GM12874 (cell line): Measurements from ENCODE around the gene LPP.

Experiments
- TF ChIP-seq, protein P1 (sequence below): IDR thresholded peaks from 2 replicates; pipeline ENCODE4 v1.5.1; 2011; ENCODE audit warnings: low read depth, mild to moderate bottlenecking, control low read depth, low read length, moderate library complexity; ENCODE audit not compliant: insufficient read depth

The LPP gene

GRCh38 chr3:188348435-188349244, 194.7 kb downstream of the LPP start:
- TF ChIP-seq, protein P1, sequence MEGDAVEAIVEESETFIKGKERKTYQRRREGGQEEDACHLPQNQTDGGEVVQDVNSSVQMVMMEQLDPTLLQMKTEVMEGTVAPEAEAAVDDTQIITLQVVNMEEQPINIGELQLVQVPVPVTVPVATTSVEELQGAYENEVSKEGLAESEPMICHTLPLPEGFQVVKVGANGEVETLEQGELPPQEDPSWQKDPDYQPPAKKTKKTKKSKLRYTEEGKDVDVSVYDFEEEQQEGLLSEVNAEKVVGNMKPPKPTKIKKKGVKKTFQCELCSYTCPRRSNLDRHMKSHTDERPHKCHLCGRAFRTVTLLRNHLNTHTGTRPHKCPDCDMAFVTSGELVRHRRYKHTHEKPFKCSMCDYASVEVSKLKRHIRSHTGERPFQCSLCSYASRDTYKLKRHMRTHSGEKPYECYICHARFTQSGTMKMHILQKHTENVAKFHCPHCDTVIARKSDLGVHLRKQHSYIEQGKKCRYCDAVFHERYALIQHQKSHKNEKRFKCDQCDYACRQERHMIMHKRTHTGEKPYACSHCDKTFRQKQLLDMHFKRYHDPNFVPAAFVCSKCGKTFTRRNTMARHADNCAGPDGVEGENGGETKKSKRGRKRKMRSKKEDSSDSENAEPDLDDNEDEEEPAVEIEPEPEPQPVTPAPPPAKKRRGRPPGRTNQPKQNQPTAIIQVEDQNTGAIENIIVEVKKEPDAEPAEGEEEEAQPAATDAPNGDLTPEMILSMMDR: no peak

DNA sequence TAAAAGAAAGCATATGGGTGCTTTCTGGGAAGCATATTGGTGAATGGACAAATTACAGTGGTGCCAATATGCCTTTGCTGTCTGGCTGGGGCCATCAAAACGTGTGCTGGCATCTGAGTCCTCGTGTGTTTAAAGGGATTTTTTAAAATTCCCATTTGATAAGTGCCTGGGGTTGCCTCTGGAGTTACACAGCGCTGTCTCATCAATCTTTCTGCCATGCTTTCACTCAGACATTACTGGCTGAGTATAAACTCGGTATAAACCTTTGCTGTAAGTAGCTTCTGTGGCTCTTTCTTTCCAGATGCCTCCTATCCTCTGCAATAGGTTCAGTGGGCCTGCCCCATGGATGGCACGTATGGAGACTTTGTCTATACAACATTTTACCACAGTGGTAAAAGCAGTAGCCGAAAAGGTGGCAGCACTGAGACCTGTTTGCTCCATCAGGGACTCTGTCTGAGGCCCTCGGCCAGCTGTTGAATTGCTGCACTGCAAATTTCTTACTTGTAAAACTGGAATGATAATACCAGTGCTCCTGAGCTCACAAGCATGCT, 195.5 kb downstream of the LPP start:
- TF ChIP-seq, protein P1: no peak

DNA sequence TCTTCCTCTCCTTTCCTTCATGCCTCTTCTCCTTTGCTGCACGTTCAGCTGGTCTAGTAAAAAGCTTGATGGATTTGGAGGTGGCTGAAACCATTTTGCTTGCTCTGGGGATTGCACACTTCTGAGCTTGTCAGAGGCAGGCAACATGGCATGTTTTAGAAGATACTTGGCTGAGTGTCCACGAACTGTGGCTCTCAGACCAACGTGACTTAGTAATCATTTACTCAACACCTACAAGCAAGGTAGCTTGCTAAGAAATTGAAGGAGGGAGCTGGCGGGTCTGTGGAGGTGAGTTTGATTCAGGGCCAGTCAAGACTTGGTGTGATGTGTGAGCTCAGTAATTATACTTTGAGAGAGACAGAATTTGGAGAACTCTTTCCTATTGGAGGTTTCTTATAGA, 196.0 kb downstream of the LPP start:
- TF ChIP-seq, protein P1: no peak

- TF ChIP-seq, protein P1: no peak
Observed at GRCh38 chr3:188350961-188351360, 197.0 kb downstream of the LPP start.

GRCh38 chr3:188351648-188352047, 197.7 kb downstream of the LPP start:
- TF ChIP-seq, protein P1: no peak

DNA sequence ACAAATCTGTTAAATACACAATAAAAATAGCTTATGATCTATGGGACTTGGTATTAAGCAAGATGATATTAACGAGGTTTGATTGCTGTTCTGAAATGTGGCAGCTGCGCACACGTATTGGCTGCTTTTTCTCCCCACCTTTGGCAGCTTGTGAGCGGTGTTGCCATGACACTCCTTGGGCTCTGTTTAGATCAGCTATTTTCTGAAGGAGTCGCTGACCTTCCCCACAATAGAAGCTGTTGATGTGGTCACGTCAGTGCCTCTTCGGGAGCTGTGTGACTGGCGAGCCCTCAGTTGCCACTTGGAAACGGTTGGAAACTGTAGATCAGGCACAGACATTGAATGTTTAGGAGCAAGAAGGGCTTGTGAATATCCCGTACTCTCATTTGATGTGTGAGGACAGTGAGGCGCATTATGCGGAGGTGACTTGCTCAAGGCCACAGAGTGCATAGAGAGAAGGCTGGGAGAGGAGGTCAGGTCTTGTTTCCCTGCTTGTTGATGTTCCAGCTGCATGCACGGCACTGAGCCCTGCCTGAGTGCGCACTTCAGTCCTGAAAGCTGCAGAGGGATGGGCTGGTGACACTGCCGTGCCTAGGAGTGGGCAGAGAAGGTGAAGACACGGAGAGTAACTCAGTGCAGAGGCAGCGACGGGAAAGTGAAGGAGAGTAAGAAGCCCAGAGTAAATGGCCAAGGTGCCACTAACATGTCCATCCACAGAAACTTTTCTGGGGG, 198.4 kb downstream of the LPP start:
- TF ChIP-seq, protein P1: no peak

DNA sequence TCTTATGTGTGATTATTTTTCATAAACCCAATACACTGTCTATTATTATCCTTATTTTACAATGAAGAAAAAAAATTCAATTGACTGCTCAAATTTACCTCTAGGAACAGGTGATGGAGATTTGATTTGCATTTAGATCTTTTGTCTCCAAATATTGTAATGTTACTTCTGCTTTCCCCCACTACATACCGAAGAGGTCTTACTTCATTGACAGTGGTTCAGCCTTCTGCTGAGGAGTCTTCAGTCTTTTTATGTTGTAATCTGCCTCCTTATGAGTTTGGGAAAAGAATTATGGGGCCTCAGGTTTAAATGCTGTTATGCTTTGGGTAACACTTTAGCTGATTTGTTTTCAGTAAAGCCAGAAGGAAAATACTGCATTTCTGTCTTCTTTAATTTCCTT, 199.5 kb downstream of the LPP start:
- TF ChIP-seq, protein P1: no peak
